Measurements from ENCODE around the gene ESRRB.

ESRRB gene

GRCh38 chr14:76407449-76408150 lies 31.7 kb downstream of the ESRRB start:
- DNase-seq (ENCODE audit: low spot score) (no peak), FAIRE-seq (no peak)

GRCh38 chr14:76408877-76409276 lies 32.9 kb downstream of the ESRRB start:
- FAIRE-seq (no peak), DNase-seq (ENCODE audit: low spot score) (no peak)

GRCh38 chr14:76412501-76412900 lies 36.6 kb downstream of the ESRRB start:
- FAIRE-seq (no peak), DNase-seq (ENCODE audit: low spot score) (no peak)

- DNase-seq (ENCODE audit: low spot score) = no peak
- no peak for FAIRE-seq
Measured at GRCh38 chr14:76413106-76413961, 37.4 kb downstream of the ESRRB start.

- FAIRE-seq (no peak), DNase-seq (ENCODE audit: low spot score) (no peak)
Measured at GRCh38 chr14:76413962-76414600, 38.1 kb downstream of the ESRRB start.

GRCh38 chr14:76419399-76419798 lies 43.5 kb downstream of the ESRRB start:
- FAIRE-seq (no peak), DNase-seq (ENCODE audit: low spot score) (no peak)

GRCh38 chr14:76420827-76421226 lies 44.9 kb downstream of the ESRRB start:
- FAIRE-seq (no peak), DNase-seq (ENCODE audit: low spot score) (no peak)

- no peak for FAIRE-seq
- DNase-seq (ENCODE audit: low spot score) = no peak
Measured at GRCh38 chr14:76421662-76422061, 45.7 kb downstream of the ESRRB start.

GRCh38 chr14:76422662-76423061 lies 46.7 kb downstream of the ESRRB start:
- no peak for FAIRE-seq
- no peak for DNase-seq (ENCODE audit: low spot score)

- DNase-seq (ENCODE audit: low spot score) = no peak
- no peak for FAIRE-seq
Measured at GRCh38 chr14:76423534-76423933, 47.6 kb downstream of the ESRRB start.

- DNase-seq (ENCODE audit: low spot score) (no peak), FAIRE-seq (no peak)
Measured at GRCh38 chr14:76424359-76424758, 48.4 kb downstream of the ESRRB start.

GRCh38 chr14:76426161-76426696 lies 50.3 kb downstream of the ESRRB start:
- FAIRE-seq (no peak), DNase-seq (ENCODE audit: low spot score) (no peak)

GRCh38 chr14:76428611-76429010 lies 52.7 kb downstream of the ESRRB start:
- FAIRE-seq = no peak

GRCh38 chr14:76430017-76430416 lies 54.1 kb downstream of the ESRRB start:
- DNase-seq (ENCODE audit: low spot score) (no peak), FAIRE-seq (no peak)

More at GRCh38 chr14:76428611-76429010, 52.7 kb downstream of the ESRRB start:
- no peak for DNase-seq (ENCODE audit: low spot score)

GRCh38 chr14:76430475-76430980 lies 54.6 kb downstream of the ESRRB start:
- FAIRE-seq (no peak), DNase-seq (ENCODE audit: low spot score) (no peak)

GRCh38 chr14:76431538-76431937 lies 55.6 kb downstream of the ESRRB start:
- FAIRE-seq (no peak), DNase-seq (ENCODE audit: low spot score) (no peak)

GRCh38 chr14:76432827-76433752 lies 57.2 kb downstream of the ESRRB start:
- DNase-seq (ENCODE audit: low spot score) (no peak), FAIRE-seq (no peak)

GRCh38 chr14:76434220-76434619 lies 58.3 kb downstream of the ESRRB start:
- DNase-seq (ENCODE audit: low spot score) (no peak), FAIRE-seq (no peak)

- no peak for FAIRE-seq
- DNase-seq (ENCODE audit: low spot score) = no peak
Measured at GRCh38 chr14:76439237-76439775, 63.4 kb downstream of the ESRRB start.

- DNase-seq (ENCODE audit: low spot score) (no peak), FAIRE-seq (no peak)
Measured at GRCh38 chr14:76446486-76446885, 70.5 kb downstream of the ESRRB start.

Data from RCC 7860 (cell line).